RWPE2 (cell line): ENCODE measurements around the gene SNAPC3.

Experiments used
- ATAC-seq: fragments of 200-7000 bp; cut with Tn5 transposase; 3 replicates; pipeline ENCODE4 v1.9.1; 2021; ENCODE audit warnings: low read depth
- DNase-seq: peaks from one replicate; pipeline ENCODE4 v3.0.0-alpha.2; 2020; ENCODE audit warnings: low spot score
- H3K27ac ChIP-seq: fragments of 450-650 bp; 2 replicates; pipeline ENCODE4 v1.5.1; 2017; ENCODE audit warnings: mild to moderate bottlenecking; ENCODE audit not compliant: poor library complexity, severe bottlenecking
- H3K27me3 ChIP-seq: fragments of 250-450 bp; sonication (Bioruptor Pico); 2 replicates; pipeline ENCODE4 v1.5.1; 2021; ENCODE audit warnings: mild to moderate bottlenecking, moderate library complexity; ENCODE audit not compliant: insufficient read depth, poor library complexity, severe bottlenecking
- H3K36me3 ChIP-seq: fragments of 250-450 bp; sonication (Bioruptor Pico); 2 replicates; pipeline ENCODE4 v1.5.1; 2020; ENCODE audit warnings: low read depth, mild to moderate bottlenecking, moderate library complexity
- H3K4me1 ChIP-seq: fragments of 250-450 bp; sonication (Bioruptor Pico); 2 replicates; pipeline ENCODE4 v1.5.1; 2021; ENCODE audit warnings: mild to moderate bottlenecking, moderate library complexity; ENCODE audit not compliant: insufficient read depth, poor library complexity, severe bottlenecking
- H3K4me3 ChIP-seq: fragments of 250-450 bp; sonication (Bioruptor Pico); 2 replicates; pipeline ENCODE4 v1.5.1; 2021; ENCODE audit warnings: mild to moderate bottlenecking, moderate library complexity; ENCODE audit not compliant: severe bottlenecking
- H3K9me3 ChIP-seq: fragments of 250-450 bp; sonication (Bioruptor Pico); 2 replicates; pipeline ENCODE4 v1.5.1; 2021; ENCODE audit warnings: mild to moderate bottlenecking, moderate library complexity; ENCODE audit not compliant: severe bottlenecking
- CTCF ChIP-seq: fragments of 450-650 bp; IDR thresholded peaks from one replicate; pipeline ENCODE4 v1.5.1; 2017; ENCODE audit warnings: mild to moderate bottlenecking, moderate library complexity; ENCODE audit not compliant: poor library complexity, severe bottlenecking

Gene SNAPC3

GRCh38 chr9:15498246-15498995 lies 75.7 kb downstream of the SNAPC3 start:
- no peak for TF ChIP-seq CTCF
- no peaks in the 10 kb centered on the region for H3K27me3 ChIP-seq
- H3K36me3 ChIP-seq, result peaks cover 36% of the 10 kb centered on the region
- DNase-seq (no peak), ATAC-seq (no peak)
- no peak overlapping the region for H3K4me3 ChIP-seq
- no peaks in the 10 kb centered on the region for H3K4me1 ChIP-seq
- no peak overlapping the region for H3K27ac ChIP-seq
- H3K9me3 ChIP-seq, result no peaks in the 10 kb centered on the region

GRCh38 chr9:15499139-15499538 lies 76.5 kb downstream of the SNAPC3 start:
- Histone ChIP-seq H3K27me3 (no peaks in the 10 kb centered on the region), H3K4me1 (no peaks in the 10 kb centered on the region), H3K36me3 (peaks cover 43% of the 10 kb centered on the region), H3K9me3 (no peaks in the 10 kb centered on the region), H3K27ac (no peak overlapping the region), H3K4me3 (no peak overlapping the region)
- DNase-seq (no peak), ATAC-seq (no peak)
- TF ChIP-seq CTCF, result no peak

DNA sequence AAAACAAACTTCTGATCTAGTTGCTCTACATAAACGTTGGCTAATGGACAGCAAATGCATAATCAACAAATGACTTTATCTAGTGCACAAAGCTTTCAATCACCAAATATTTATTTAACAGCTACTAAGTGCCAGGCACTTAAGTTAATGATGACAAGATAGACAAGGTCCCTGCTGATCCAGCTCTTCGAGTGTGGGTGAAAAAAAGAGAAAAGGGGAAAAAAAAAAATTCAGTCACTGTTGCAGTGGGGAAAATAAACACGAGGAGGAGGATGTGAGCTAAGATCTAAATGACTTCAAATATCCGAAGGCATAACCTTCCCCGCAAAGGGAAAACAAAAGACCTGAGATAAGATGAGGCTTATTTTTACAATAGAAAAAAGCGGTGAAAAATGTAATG lies 78.5 kb downstream of the SNAPC3 start:
- H3K4me3 ChIP-seq, result no peak overlapping the region
- ATAC-seq, result no peak
- no peaks in the 10 kb centered on the region for H3K4me1 ChIP-seq
- H3K36me3 ChIP-seq, result peaks cover 61% of the 10 kb centered on the region
- no peak for TF ChIP-seq CTCF
- DNase-seq, result no peak
- H3K9me3 ChIP-seq, result no peaks in the 10 kb centered on the region
- H3K27me3 ChIP-seq, result no peaks in the 10 kb centered on the region
- H3K27ac ChIP-seq, result no peak overlapping the region

DNA sequence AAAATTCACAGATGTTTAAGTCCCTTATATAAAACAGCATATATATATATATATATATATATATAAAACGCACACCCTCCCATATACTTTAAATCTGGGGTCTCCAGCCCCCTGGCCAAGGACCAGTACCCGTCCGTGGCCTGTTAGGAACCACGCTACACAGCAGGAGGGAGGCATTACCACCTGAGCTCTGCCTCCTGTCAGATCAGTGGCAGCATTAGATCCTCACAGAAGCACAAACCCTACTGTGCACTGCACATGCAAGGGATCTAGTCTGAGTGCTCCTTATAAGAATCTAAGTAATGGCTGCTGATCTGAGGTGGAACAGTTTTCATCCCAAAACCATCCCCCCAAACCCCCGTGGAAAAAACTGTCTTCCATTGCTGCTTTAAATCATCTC lies 79.1 kb downstream of the SNAPC3 start:
- DNase-seq (no peak), ATAC-seq (no peak)
- Histone ChIP-seq H3K36me3 (peaks cover 63% of the 10 kb centered on the region), H3K9me3 (no peaks in the 10 kb centered on the region), H3K4me1 (no peaks in the 10 kb centered on the region), H3K27ac (no peak overlapping the region), H3K27me3 (no peaks in the 10 kb centered on the region), H3K4me3 (no peak overlapping the region)
- TF ChIP-seq CTCF, result no peak

DNA sequence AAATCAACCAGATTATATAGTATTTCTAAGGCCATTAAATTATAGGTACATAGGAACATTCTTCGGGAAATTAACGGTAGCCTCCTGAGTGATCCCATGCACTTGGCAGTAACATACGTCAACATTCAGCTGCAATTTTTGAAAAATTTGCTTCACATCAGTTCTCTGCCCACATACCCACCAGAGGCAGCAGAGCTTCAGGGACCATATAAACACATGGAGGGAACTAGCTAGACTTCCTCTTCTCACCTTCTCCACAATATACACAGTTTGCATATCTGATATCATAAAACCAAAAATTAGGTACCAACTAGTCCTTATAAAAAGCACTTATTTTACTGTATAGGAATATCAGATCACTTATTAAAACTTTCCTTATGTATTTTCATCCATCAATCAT lies 83.2 kb downstream of the SNAPC3 start:
- H3K27ac ChIP-seq, result no peak overlapping the region
- peaks cover 80% of the 10 kb centered on the region for H3K36me3 ChIP-seq
- H3K4me1 ChIP-seq, result peaks cover 13% of the 10 kb centered on the region

More for the DNA sequence above, 83.2 kb downstream of the SNAPC3 start:
- ATAC-seq (no peak), DNase-seq (no peak)
- no peak for TF ChIP-seq CTCF
- H3K27me3 ChIP-seq, result no peaks in the 10 kb centered on the region
- H3K9me3 ChIP-seq, result no peaks in the 10 kb centered on the region
- no peak overlapping the region for H3K4me3 ChIP-seq
